Peyer's patch (tissue), 4 donors: ENCODE measurements around the gene KIF6. TPM values are rescaled to one million over a fixed set of nuclear protein-coding genes. Genes with fewer than 3 reads are reported as not detected.
A peak's percentile ranks its signal among the peaks of the same experiment; 100 is the strongest.

Experiments used
- DNase-seq, 3 donors: peaks; one replicate each; pipeline ENCODE4 v3.0.0-alpha.2; 2017 to 2019
- H3K27ac ChIP-seq, 4 donors: fragments of 200-600 bp; sonication (generic); one replicate each; pipeline ENCODE4 v1.5.1; 2016 to 2019
- H3K27me3 ChIP-seq, 2 donors: fragments of 200-600 bp; sonication (generic); one replicate each; pipeline ENCODE4 v1.5.1; 2019
- H3K36me3 ChIP-seq, 3 donors: fragments of 200-600 bp; sonication (generic); one replicate each; pipeline ENCODE4 v1.5.1; 2016 to 2019
- H3K4me1 ChIP-seq, 4 donors: fragments of 200-600 bp; sonication (generic); one replicate each; pipeline ENCODE4 v1.5.1; 2016 to 2019
- H3K4me3 ChIP-seq, 4 donors: fragments of 200-600 bp; sonication (generic); 1 replicate in 3 of 4; 2 replicates in 1 of 4; pipeline ENCODE4 v1.5.1; 2016 to 2019; ENCODE audit warnings: mild to moderate bottlenecking in 1 of 4
- H3K9me3 ChIP-seq, 4 donors: fragments of 200-600 bp; sonication (generic); one replicate each; pipeline ENCODE4 v1.5.1; 2016 to 2019; ENCODE audit warnings: mild to moderate bottlenecking in 1 of 4
- CTCF ChIP-seq, 6 experiments: fragments of 450-650 bp in 4 of 6; fragments of 200-600 bp in 2 of 6; sonication (generic) in 1 of 6; IDR thresholded peaks; one replicate each; pipeline ENCODE4 v1.5.1; 2017 to 2019; ENCODE audit warnings: antibody characterized with exemption in 6 of 6, mild to moderate bottlenecking in 3 of 6, moderate library complexity in 1 of 6
- POLR2A ChIP-seq, 2 donors: fragments of 450-650 bp; IDR thresholded peaks; one replicate each; pipeline ENCODE4 v1.5.1; 2017; ENCODE audit warnings: antibody characterized with exemption in 2 of 2, mild to moderate bottlenecking in 2 of 2, moderate library complexity in 2 of 2
- total RNA-seq, 4 donors: library from RNA; depleted of rRNA; stranded (reverse); fragments of >200 nt; gene quantifications; one replicate each; pipeline ENCODE4 v1.1.0, GENCODE V29; 2016

The KIF6 gene
- total RNA-seq, 4 donors from 2014 or later: 0.83 TPM; not detected in 3

DNA sequence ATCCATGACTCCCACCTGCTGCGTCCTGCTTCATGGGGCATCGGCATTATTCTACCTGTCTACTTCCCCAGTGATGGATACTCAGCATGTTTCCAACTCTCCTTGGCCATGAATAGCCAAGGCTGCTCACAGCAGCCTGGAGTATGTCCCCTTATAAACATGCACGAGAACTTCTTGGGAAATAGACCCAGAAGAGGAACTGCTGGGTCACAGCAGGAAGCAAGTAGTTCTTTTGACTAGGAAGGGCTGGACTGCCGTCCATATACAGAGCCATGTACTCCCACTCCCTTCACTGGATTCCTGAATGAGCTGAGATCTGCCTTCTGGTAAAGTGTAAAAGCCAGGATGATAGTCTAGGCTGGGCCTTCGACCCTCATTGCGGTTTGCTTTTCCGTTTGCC is 296.4 kb downstream of the KIF6 start:
- TF ChIP-seq CTCF (IDR thresholded peaks at IDR 0.05): no peak
- TF ChIP-seq POLR2A (IDR thresholded peaks at IDR 0.05): no peak
- Histone ChIP-seq H3K4me1 (peaks cover 0 to 7% (median 0%) of the 10 kb centered on the region in 4 donors), H3K27ac (no peak overlapping the region), H3K27me3 (no peaks in the 10 kb centered on the region), H3K4me3 (no peak overlapping the region), H3K9me3 (no peaks in the 10 kb centered on the region), H3K36me3 (no peaks in the 10 kb centered on the region)
- no peak for DNase-seq

DNA sequence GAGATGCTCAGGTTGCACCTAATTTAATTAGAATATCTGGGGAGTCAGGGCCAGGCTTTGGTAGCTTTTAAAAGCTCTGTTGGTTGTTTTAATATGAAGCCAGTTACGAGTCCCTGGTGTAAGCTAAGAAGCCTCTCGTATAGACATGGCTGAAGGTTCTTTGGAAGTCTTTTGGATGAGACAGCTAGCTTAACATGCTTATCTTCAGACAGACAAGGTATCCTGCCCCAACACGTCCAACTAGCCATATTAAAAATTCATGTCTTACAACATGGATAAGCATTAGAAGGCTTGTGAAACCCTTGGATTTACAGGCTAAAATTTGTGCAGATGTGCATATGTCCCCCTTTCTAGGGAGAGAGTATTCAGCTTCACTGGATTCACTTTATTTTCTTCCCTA is 297.1 kb downstream of the KIF6 start:
- Histone ChIP-seq H3K27me3 (no peaks in the 10 kb centered on the region), H3K27ac (no peak overlapping the region), H3K36me3 (no peaks in the 10 kb centered on the region), H3K9me3 (no peaks in the 10 kb centered on the region), H3K4me1 (peaks cover 0 to 7% (median 0%) of the 10 kb centered on the region in 4 donors), H3K4me3 (no peak overlapping the region)
- no peak for DNase-seq
- TF ChIP-seq CTCF (IDR thresholded peaks at IDR 0.05) (no peak), POLR2A (IDR thresholded peaks at IDR 0.05) (no peak)

DNA sequence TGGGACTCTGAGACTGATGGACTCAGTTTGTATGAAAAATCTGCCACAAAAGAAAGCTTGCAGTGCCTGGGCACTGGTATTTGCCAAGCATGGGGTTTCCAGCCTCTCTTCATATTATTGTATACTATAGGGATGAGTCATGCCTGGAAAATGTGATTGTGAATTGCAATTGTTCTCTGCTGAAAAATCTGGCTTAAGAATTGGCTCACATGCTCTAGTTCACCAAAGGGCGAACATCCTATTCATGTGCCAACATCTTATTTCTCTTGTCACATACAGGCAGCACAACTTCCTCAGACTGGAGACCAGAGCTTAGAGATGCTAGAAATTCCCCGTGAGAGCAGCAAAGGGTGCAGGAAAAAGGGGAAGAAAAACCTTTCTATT is 299.1 kb downstream of the KIF6 start:
- no peak for DNase-seq

GRCh38 chr6:39425346-39426072 is 299.7 kb downstream of the KIF6 start:
- Histone ChIP-seq H3K27me3 (no peaks in the 10 kb centered on the region), H3K27ac (no peak overlapping the region), H3K4me3 (no peak overlapping the region), H3K4me1 (no peaks in the 10 kb centered on the region), H3K36me3 (no peaks in the 10 kb centered on the region), H3K9me3 (no peaks in the 10 kb centered on the region)
- no peak for DNase-seq
- TF ChIP-seq POLR2A (IDR thresholded peaks at IDR 0.05): no peak

More for the DNA sequence above, 299.1 kb downstream of the KIF6 start:
- Histone ChIP-seq H3K4me1 (peaks cover 0 to 1% (median 0%) of the 10 kb centered on the region in 4 donors), H3K36me3 (no peaks in the 10 kb centered on the region), H3K9me3 (no peaks in the 10 kb centered on the region), H3K4me3 (no peak overlapping the region), H3K27ac (no peak overlapping the region), H3K27me3 (no peaks in the 10 kb centered on the region)
- TF ChIP-seq POLR2A (IDR thresholded peaks at IDR 0.05) (no peak), CTCF (IDR thresholded peaks at IDR 0.05) (no peak)

GRCh38 chr6:39424831-39425230 is 300.4 kb downstream of the KIF6 start:
- Histone ChIP-seq H3K4me1 (no peaks in the 10 kb centered on the region), H3K27ac (no peak overlapping the region), H3K27me3 (no peaks in the 10 kb centered on the region), H3K4me3 (no peak overlapping the region), H3K36me3 (no peaks in the 10 kb centered on the region), H3K9me3 (no peaks in the 10 kb centered on the region)
- no peak for DNase-seq
- TF ChIP-seq CTCF (IDR thresholded peaks at IDR 0.05) (no peak), POLR2A (IDR thresholded peaks at IDR 0.05) (no peak)

DNA sequence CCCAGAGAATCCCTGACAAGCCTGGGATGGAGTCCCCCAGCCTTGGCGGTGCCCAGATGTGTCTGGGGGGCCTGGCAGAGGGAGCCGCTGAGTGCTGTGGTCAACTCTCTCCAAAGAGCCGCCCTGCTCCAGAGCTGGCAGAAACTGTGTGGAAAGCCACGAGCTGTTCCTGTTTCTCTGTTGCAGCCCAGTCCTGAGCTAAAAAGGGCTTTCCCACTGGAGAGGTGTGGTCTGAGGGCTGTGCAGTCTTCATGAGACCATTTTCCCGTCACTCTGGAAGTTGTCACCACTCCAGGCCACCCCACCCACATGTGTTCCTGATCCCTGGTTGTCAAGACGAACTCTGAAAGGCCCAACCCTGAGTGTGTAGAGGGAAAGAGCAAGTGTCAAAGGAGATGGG is 303.0 kb downstream of the KIF6 start:
- no peak for DNase-seq
- Histone ChIP-seq H3K27me3 (no peaks in the 10 kb centered on the region), H3K4me1 (no peaks in the 10 kb centered on the region), H3K27ac (peak overlapping the region in 1 of 4 donors; percentile 22), H3K9me3 (no peaks in the 10 kb centered on the region), H3K4me3 (no peak overlapping the region), H3K36me3 (no peaks in the 10 kb centered on the region)
- TF ChIP-seq CTCF (IDR thresholded peaks at IDR 0.05): no peak
- TF ChIP-seq POLR2A (IDR thresholded peaks at IDR 0.05): no peak
